Central memory CD4-positive, alpha-beta T cell (primary cell): ENCODE results near the gene NACA2.
"Not testable (repeated sequence)": the region's sequence is repeated elsewhere in the genome, so short reads cannot be mapped to it uniquely, and the experiment has no call there.

ENCODE experiments used
- DNase-seq: peaks from one replicate; pipeline ENCODE4 v3.0.0; 2022

Gene NACA2

DNA sequence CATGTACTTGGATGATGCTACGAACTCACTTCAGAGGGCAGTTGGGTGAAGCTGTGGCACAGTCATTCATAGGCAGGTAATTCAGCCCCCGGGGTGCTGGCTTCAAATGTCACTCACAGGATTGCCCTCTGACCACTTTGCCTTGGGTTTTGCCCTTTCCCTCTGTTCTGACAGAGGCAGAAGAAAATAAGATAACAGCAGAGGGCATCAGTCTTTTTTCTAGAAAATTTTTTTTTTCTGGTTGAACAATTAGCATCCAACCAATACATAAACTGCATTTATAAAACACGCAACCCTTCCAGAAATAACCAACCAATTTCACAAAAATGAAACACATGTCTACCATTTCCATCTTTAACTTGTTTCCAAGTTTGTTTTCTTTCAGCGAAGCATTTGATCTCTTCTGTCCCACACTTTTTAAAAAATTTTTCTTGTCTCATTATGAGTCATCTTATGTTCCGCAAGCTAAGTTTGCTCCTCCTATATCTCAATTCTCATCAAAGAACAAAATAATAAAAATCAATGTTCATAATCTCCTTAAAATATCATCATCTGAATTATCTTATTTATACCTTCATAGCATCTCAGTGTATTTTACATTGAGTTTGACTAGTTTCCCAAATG lies 15.6 kb downstream of the NACA2 start:
- DNase-seq, result no peak

DNA sequence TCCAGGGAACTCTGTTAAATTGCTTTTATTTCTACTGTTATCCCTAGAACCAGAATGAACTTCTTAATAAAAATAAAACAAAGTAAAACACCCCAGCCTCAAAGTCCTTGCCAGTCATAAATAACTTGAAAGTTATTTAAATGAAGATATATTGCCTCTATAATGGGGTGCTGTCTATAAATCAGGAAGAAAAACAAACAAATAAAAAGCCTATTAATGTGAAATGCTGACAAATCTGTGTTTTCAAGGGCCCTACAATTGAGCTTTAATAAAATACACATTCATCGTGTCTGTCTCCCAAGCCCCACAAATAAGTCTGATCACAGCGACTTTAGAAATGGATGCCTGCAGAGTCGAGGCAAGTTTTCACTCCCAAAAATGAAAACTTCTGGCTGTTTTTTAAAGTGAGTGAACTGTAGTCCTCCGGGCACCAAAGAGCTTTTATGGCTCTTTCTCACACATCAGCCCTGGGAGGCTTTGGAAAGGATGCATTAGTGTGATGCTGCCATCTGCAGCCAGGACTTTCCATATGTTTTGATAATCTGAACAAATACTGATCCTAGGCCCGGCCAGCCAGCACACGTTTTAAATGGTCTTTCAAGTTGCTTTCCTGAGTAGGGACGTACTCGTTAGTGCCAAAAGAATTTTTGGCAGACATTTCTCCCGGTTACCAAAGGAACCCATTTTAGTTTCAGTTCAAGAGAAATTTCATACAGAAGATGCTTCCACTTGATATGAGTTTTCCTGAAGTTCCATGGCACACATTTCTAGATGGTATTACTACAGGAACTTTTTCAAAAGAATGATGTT lies 16.3 kb downstream of the NACA2 start:
- DNase-seq, result no peak

DNA sequence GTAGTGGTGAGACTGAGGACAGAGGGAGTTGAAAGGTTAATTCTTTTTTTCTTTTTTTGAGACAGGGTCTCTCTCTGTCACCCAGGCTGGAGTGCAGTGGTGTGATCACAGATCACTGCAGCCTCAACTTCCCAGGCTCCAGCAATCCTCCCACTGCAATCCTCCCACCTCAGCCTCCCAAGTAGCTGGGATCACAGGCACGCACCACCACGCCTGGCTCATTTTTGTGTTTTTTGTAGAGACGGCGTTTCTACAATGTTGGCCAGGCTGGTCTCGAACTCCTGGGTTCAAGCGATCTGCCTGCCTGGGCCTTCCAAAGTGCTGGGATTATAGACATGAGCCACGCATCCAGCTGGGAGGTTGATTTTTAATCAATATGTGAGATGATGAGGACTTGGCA lies 18.5 kb downstream of the NACA2 start:
- not testable (repeated sequence) for DNase-seq

DNA sequence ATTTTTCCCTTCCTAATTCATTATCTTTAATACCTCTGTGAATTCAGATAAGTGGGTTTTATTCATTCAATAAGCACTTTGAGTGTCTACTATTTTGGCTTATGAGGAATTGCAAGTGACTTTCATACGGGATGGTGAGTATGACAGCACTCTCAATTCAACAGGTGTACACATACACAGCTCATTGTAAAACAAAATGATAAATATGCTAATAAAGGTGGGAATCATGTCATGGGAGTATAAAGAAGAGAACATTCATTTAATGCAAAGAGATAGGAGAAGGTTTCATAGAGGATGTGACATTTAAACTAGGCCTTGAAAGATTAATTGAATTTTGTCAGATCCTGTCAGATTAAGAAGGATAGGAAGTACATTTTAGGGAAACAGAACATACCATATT lies 19.4 kb downstream of the NACA2 start:
- no peak for DNase-seq

DNA sequence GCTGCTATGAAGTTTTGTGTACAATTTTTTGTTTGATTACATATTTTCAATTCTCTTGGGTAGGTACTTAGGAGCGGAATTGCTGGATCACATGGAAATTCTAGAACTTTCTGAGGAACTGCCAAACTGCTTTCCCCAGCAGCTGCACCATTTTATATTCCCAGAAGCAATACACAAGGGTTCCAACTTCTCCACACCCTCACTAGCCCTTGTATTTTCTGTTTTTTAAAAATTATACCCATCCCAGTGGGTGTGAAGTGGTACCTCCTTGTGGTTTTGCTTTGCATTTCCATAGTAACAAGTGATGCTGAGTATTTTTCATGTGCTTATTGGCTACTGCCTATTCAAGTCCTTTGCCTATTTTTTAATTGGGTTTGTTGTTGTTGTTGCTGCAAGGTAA lies 20.9 kb downstream of the NACA2 start:
- no peak for DNase-seq

DNA sequence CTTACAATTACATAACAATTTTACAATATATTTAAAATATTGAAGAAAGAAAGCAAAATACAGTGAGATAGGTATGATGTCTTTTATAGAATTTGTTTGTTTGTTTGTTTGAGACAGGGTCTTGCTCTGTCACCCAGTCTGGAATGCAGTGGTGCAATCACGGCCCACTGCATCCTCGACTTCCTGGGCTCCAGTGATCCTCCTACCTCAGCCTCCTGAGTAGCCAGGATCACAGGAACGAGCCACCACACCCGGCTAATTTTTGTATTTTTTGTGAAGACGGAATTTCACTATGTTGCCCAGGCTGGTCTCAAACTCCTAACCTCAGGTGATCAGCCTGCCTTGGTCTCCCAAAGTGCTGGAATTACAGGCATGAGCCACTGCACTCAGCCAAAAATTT lies 21.5 kb downstream of the NACA2 start:
- DNase-seq, result not testable (repeated sequence)

DNA sequence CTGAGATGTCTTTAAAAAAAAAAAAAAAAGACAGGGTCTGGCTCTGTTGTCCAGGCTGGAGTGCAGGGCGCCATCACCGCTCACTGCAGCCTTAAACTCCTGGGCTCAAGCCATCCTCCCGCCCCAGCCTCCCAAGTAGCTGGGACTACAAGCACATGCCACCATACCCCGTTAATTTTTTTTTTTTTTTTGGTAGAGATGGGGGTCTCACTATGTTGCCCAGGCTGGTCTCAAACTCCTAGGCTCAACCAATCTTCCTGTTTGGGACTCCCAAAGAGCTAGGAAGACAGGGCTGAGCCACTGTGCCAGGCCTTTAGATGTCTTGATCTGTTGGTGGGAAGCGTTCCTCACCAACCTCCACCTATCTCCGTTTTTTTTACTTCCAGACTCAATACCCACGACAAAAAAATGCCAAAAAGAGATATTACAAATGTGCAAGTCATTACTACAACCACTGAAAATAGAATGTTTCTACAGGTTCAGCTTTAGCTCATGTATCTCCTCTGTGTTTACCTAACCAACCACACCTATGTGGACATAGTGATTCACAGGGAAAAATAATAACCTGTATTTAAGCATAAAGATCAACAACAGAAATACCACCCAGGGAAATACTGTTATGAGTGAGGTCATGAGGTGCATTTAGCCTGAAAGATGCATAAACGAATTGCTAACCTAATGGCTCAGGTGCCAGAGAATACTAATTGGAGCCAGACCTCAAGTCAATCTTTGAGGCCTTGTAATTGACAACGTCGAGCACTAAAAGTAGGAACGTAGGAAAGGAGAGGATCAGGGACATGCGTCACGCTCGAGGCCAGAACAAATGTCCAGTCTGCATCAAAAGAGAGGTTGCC lies 22.6 kb downstream of the NACA2 start:
- no peak for DNase-seq

DNA sequence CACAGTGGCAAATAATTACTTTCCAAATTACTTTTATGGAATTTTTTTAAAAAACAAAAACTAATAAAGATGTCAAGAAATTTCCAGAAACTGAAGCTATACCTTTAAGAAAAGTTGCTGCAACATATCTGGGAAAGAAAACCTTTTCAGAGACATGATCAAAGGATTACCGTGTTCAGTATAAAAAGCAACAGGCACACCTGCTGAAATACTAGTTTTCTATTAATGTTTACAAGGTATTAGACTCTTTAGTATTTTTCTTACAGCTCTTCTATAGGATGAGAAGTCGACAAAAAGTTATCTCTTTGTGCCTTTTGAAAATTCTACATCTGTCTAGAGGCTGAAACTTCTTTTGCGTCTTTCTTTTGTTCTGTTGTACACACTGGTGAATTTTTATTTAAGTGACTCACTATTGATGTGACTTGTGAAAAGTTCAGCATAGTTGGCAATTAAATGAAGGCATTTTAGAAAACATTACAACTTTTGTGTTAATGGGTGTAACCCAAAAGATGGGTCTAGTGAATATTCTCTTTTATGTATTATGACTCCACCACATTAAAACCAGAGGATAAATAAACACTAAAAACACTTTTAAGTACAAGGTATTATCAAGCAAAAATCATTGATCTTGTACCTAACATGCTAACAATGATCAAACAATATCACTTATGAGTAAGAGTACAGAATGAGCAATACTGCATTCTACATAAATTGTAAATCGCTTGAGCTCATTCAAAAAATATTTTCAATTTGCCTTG lies 23.8 kb downstream of the NACA2 start:
- DNase-seq, result no peak

DNA sequence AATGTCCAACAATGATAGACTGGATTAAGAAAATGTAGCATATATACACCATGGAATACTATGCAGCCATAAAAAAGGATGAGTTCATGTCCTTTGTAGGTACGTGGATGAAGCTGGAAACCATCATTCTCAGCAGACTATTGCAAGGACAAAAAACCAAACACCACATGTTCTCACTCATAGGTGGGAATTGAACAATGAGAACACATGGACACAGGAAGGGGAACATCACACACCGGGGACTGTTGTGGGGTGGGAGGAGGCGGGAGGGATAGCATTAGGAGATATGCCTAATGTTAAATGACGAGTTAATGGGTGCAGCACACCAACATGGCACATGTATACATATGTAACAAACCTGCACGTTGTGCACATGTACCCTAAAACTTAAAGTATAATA lies 24.6 kb downstream of the NACA2 start:
- DNase-seq, result not testable (repeated sequence)

DNA sequence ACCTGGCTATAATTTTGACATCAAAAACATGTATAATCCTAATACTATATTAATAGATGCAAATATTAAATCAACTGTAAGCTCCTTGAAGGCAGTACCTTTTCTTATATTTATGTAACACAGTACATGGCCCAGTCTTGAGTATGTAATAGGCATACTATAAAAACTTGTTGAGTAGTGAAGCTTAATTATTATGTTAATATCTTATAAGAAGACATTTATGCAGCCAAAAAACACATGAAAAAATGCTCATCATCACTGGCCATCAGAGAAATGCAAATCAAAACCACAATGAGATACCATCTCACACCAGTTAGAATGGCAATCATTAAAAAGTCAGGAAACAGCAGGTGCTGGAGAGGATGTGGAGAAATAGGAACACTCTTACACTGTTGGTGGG lies 25.2 kb downstream of the NACA2 start:
- DNase-seq, result not testable (repeated sequence)

DNA sequence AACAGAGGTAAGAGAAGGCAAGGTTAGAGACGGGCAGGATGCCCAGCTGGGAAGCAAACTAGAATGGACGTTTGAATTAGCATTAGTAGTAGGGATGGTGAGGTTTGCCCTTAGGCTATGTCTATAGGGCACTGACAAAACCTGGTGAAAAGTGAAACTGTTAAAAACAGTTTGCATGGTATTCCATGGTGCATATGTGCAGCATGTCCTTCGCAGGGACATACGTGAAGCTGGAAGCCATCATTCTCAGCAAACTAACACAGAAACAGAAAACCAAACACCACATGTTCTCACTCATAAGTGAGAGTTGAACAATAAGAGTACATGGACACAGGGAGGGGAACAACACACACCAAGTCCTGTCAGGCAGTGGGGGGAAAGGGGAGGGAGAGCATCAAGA lies 25.8 kb downstream of the NACA2 start:
- DNase-seq, result no peak

DNA sequence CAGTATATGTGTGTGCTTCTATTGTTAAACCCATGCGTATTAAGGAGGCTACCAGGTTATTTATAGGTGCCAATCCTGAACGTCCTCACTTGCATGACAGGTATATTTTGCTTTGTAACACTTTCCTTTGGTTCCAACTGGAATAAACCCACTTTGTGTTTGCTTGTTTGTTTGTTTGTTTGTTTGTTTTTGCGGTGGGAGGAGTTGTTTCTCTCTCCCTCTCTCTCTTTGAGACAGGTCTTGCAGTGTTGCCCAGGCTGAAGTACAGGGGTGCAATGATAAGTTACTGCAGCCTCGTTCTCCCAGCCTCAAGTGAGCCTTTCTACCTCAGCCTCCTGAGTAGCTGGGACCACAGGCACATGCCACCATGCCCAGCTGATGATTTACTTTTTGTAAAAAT lies 28.7 kb downstream of the NACA2 start:
- DNase-seq, result no peak

DNA sequence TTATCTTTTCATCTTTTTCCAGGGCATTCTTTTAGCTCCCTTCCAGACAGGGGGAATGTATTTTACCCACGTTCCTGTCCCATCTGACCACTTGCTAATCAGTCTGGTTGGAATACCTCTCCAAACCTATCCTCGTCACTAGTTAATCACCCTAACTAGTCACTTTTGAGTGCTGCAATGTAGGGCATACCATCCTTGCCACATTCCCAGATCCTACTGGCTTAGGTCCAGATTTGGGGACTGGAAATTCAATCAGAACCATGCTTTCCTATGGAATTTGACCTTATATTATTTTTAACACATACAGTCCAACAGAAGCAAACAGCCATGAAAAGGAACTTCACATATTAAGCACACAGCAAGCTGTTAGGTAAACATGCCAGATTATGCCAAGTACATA lies 29.7 kb downstream of the NACA2 start:
- no peak for DNase-seq

DNA sequence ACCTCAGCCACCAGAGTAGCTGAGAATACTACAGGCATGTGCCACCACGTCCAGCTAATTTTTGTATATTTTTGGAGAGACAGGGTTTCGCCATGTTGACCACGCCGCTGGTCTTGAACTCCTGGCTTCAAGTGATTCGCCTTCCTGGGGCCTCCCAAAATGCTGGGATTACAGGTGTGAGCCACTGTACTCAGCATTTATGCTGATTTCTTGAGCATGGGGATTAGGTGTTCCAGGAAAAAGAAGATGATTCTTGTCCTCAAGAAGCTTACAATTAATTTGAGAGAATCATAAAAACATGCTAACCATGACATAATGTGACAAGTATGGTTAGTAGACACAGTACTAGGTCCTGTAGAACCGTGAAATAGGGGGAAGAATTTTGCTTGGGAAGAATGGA lies 30.9 kb downstream of the NACA2 start:
- no peak for DNase-seq

DNA sequence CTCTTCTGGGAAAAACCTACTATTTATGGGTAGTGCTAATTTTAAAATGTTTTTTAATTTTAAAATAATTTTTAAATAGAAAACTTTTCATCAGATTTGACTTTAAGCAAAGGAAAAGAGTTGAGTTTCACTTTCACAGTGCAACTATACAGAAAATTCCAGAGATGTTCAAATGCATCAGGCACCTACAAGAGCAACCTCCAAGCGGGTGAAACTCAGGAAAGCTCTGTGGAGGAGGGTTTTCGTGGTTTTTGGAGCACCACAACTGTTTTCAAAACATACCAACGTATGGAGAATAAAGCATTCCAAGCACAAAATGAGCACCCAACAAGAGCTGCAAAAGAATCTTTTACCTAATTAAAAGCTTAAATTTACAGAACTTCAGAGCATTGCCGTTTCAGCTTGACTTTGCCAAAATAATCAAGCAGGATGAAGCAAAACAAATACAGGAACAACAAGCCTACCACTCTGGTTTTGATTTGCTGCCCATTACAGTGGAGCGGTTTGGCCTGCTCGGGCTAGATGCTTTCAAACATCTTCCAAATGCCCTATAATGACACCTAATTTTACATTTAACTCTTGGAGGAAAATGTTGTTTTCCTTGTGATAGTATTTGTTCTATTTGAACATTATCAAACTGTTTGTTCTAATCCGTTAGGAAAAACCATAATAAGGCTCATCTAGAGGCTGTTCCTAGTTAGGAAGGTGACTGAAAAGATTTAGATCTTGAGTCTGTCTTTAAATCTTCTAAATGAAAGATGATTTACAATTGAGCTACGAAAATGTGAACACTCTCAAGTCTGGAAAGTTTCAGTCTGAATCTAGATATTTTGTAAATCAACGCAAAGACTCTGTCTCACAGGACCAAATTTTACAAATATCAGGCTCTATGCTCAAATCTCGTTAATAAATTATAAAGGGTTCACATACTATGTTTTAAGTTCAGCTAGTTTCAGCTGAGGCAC lies 34.5 kb downstream of the NACA2 start:
- no peak for DNase-seq

DNA sequence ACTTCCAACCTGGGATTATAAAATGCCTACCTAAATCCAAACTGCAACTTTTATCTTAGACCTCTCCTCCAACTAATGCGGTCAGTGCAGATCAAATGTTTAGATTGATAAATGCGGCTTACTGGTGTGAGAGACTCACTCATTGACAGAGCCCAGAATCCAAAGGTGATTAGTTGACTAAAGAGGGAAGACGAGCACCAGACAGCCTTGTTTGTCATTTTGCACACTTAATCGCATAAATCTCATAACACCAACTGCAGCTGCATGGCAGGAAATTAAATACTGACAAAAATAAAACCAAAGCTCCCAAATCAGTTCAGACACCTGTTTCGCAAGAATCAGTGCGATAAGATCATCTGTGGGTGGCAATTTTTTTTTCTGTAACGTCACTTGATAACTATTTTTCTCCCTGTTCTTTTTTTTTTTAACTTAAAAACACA lies 35.9 kb downstream of the NACA2 start:
- DNase-seq, result no peak

DNA sequence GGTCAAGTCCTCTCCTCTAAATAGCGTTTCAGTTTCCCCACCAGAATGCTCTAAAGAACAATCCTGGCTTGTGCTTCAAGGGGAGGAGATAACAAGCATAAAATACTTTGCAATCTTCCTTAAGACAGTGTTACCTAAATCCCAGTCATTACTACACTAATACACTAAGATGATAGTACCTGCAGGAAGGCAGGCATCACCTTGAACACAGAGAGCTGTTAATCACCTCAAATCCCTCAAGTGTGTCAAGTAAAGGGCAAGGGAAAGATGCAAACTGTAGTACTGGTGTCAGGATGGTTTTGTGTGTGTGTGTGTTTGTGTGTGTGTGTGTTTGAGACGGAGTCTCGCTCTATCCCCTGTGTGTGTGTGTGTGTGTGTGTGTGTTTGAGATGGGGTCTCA lies 36.8 kb downstream of the NACA2 start:
- no peak for DNase-seq

DNA sequence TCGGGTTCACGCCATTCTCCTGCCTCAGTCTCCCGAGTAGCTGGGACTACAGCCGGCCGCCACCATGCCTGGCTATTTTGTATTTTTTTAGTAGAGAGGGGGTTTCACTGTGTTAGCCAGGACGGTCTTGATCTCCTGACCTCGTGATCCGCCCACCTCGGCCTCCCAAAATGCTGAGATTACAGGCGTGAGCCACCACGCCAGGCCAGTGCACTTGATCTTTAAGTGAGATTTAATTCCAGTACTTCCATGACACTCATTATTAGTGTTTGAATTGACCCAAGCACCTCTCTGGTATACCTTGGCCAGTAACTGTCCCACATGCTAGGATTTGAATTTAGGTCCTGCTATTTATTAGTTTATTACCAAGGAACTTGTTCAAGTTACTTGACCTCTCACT lies 38.5 kb downstream of the NACA2 start:
- DNase-seq, result not testable (repeated sequence)

DNA sequence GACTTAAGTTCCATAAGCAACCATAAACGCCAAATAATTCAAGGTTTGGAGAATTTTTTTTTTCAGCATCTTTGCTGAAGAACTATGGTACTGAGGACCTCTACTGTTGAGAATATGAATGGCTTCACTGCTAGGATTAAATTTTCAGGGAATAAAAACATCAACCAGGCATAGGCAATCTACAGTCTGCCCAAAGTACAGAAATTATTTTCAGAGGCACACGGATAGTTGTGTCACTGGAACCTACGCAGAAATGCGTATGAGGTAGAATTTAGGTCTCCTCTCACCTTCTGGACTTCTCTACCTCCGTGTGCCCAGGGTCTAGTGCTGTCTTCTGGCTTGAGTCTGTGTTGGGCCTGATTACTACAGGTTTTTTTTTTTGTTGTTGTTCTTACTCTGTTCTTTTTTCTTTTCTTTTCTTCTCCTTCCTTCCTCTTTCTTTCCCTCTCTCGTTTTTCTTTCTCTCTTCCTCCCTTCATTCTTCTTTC lies 39.7 kb downstream of the NACA2 start:
- peak; percentile 1 for DNase-seq

DNA sequence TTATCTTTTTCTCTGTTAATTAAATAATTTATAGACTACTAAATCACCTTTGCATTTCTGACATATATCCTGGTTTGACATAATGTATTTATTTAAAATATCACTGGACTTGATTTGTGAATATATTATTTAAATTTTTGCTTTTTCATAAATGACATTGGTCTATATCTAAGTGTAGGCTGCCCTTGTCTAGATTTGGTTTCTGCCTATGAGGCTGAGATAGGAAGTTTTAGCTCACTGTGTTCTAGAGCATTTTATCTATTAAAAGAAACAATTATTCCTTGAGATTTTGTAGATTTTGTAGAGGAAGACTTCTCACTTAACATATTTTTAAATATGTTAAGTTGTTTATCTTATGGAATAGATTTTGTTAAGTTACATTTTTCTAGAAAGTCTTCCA lies 43.9 kb downstream of the NACA2 start:
- DNase-seq, result no peak

DNA sequence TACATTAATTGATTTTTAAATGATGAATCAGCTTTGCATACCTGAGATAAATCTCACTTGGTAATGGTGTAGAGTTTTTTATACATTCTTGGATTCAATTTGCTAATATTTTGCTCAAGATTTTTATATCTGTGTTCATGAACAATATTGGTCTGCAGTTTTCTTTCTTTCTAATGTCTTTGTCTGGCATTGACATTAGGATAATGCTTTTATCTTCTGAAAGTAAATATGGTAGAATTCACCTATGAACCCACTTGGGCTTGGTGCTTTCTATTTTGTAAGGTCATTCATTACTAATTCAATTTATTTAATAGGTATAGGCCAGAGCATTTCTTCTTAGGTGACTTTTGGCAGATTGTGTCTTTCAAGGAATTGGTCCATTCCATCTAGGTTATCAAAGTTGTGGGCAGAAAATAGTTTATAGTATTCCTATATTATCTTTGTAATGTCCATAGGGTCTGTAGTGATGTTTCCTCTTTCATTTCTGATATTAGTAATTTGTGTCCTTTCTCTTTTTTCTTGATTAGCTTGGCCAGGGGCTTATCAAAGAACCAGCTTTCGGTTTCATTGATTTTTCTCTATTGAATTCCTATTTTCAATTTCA lies 45.6 kb downstream of the NACA2 start:
- no peak for DNase-seq
